Measurements from ENCODE around the gene GRAMD2B. TPM values are rescaled to one million over a fixed set of nuclear protein-coding genes. Genes with fewer than 3 reads are reported as not detected.

GRAMD2B gene
- total RNA-seq, 1 experiment from 2014 or later: 11.1 TPM

GRCh38 chr5:126519637-126520592, 96.7 kb downstream of the GRAMD2B start:
- Mint-ChIP-seq H3K9me3 (ENCODE audit: unreplicated experiment) (no peaks in the 10 kb centered on the region), H3K27ac (ENCODE audit: low read depth, unreplicated experiment) (peak overlapping the region; percentile 68), H3K4me1 (ENCODE audit: insufficient read depth, unreplicated experiment) (peaks cover 26% of the 10 kb centered on the region), H3K36me3 (ENCODE audit: insufficient read depth, unreplicated experiment) (peaks cover 4% of the 10 kb centered on the region), H3K4me3 (ENCODE audit: unreplicated experiment) (no peak overlapping the region), H3K27me3 (ENCODE audit: insufficient read depth, unreplicated experiment) (no peaks in the 10 kb centered on the region)
- no peak for TF ChIP-seq CTCF (IDR thresholded peaks at IDR 0.05; ENCODE audit: unreplicated experiment)
- POLR2A ChIA-PET: interaction anchor here (0.6 to 6.3 kb wide), 18 partner anchors 8 to 166 kb away, joined by 3 to 50 read pairs (median 4); partner anchors contain the start of genes ALDH7A1 and GRAMD2B
- CTCF ChIA-PET: interaction anchor here (0.5 to 2.5 kb wide), 11 partner anchors 12 to 880 kb away, joined by 3 to 9 read pairs (median 4); no protein-coding TSS in a partner anchor
- intact Hi-C loops (cut with micrococcal nuclease): loop anchor here (5.0 kb wide), 1 partner anchor 1113 kb away; no protein-coding TSS in a partner anchor
- no peak for DNase-seq (ENCODE audit: unreplicated experiment)
- no TSS peak for BruUV-seq (replicated peaks)

GRCh38 chr5:126520593-126520953, 97.4 kb downstream of the GRAMD2B start:
- POLR2A ChIA-PET: interaction anchor here (0.6 to 6.3 kb wide), 8 partner anchors 10 to 162 kb away, joined by 3 to 50 read pairs (median 10); partner anchors contain the start of genes ALDH7A1 and GRAMD2B
- no peak overlapping the region for H3K27ac Mint-ChIP-seq (ENCODE audit: low read depth, unreplicated experiment)
- peaks cover 4% of the 10 kb centered on the region for H3K36me3 Mint-ChIP-seq (ENCODE audit: insufficient read depth, unreplicated experiment)
- intact Hi-C loops (cut with micrococcal nuclease): no loop called here
- no peaks in the 10 kb centered on the region for H3K9me3 Mint-ChIP-seq (ENCODE audit: unreplicated experiment)
- no peaks in the 10 kb centered on the region for H3K27me3 Mint-ChIP-seq (ENCODE audit: insufficient read depth, unreplicated experiment)
- TF ChIP-seq CTCF (IDR thresholded peaks at IDR 0.05; ENCODE audit: unreplicated experiment): no peak
- no TSS peak for BruUV-seq (replicated peaks)
- H3K4me1 Mint-ChIP-seq (ENCODE audit: insufficient read depth, unreplicated experiment): peaks cover 25% of the 10 kb centered on the region
- H3K4me3 Mint-ChIP-seq (ENCODE audit: unreplicated experiment): no peak overlapping the region
- CTCF ChIA-PET: interaction anchor here (0.5 to 2.5 kb wide), 6 partner anchors 12 to 881 kb away, joined by 3 to 9 read pairs (median 4); no protein-coding TSS in a partner anchor
- no peak for DNase-seq (ENCODE audit: unreplicated experiment)

- H3K9me3 Mint-ChIP-seq (ENCODE audit: unreplicated experiment): no peaks in the 10 kb centered on the region
- intact Hi-C loops (cut with micrococcal nuclease): no loop called here
- CTCF ChIA-PET: interaction anchor here (0.6 to 2.5 kb wide), 6 partner anchors 10 to 182 kb away, joined by 3 to 9 read pairs (median 4); no protein-coding TSS in a partner anchor
- POLR2A ChIA-PET: interaction anchor here (1.2 to 6.3 kb wide), 5 partner anchors 10 to 98 kb away, joined by 4 to 50 read pairs (median 11); partner anchors contain the start of genes ALDH7A1 and GRAMD2B
- H3K4me1 Mint-ChIP-seq (ENCODE audit: insufficient read depth, unreplicated experiment): peaks cover 24% of the 10 kb centered on the region
- BruUV-seq (replicated peaks): no TSS peak
- peak overlapping the region; percentile 19 for H3K27ac Mint-ChIP-seq (ENCODE audit: low read depth, unreplicated experiment)
- DNase-seq (ENCODE audit: unreplicated experiment): no peak
- TF ChIP-seq CTCF (IDR thresholded peaks at IDR 0.05; ENCODE audit: unreplicated experiment): no peak
- H3K27me3 Mint-ChIP-seq (ENCODE audit: insufficient read depth, unreplicated experiment): no peaks in the 10 kb centered on the region
- peaks cover 4% of the 10 kb centered on the region for H3K36me3 Mint-ChIP-seq (ENCODE audit: insufficient read depth, unreplicated experiment)
- no peak overlapping the region for H3K4me3 Mint-ChIP-seq (ENCODE audit: unreplicated experiment)
These were observed 97.9 kb downstream of the GRAMD2B start for GRCh38 chr5:126521130-126521529.
